Measurements from ENCODE around the gene KLHL6.
"Not testable (repeated sequence)": the region's sequence is repeated elsewhere in the genome, so short reads cannot be mapped to it uniquely, and the experiment has no call there.

KLHL6 gene

DNA sequence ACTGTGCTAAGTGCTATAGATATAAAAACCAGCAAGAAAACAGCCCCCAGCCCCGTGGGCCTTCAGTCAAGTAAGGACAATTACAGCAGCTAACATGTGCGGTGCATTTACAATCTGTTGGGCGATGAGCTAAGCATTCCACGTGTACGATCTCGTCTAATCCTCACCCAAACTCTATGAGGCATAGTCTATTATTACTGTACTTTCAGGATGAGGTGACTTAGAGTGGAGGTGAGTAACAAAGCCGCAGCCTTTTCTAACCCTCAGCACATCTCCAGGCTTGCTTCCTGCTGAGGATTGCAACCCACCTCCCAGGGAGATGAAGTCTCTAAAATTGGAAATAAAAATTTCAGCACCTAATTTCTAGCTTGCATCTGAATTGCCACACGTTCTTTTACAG lies 73.9 kb downstream of the KLHL6 start:
- no peaks in the 10 kb centered on the region for H3K36me3 Mint-ChIP-seq (ENCODE audit: low read depth)
- H3K4me3 Mint-ChIP-seq: no peak overlapping the region
- H3K27ac Mint-ChIP-seq: no peak overlapping the region
- no peaks in the 10 kb centered on the region for H3K9me3 Mint-ChIP-seq
- peaks cover 5% of the 10 kb centered on the region for H3K27me3 Mint-ChIP-seq (ENCODE audit: low read depth)
- peaks cover 25% of the 10 kb centered on the region for H3K4me1 Mint-ChIP-seq
- TF ChIP-seq, protein P1, sequence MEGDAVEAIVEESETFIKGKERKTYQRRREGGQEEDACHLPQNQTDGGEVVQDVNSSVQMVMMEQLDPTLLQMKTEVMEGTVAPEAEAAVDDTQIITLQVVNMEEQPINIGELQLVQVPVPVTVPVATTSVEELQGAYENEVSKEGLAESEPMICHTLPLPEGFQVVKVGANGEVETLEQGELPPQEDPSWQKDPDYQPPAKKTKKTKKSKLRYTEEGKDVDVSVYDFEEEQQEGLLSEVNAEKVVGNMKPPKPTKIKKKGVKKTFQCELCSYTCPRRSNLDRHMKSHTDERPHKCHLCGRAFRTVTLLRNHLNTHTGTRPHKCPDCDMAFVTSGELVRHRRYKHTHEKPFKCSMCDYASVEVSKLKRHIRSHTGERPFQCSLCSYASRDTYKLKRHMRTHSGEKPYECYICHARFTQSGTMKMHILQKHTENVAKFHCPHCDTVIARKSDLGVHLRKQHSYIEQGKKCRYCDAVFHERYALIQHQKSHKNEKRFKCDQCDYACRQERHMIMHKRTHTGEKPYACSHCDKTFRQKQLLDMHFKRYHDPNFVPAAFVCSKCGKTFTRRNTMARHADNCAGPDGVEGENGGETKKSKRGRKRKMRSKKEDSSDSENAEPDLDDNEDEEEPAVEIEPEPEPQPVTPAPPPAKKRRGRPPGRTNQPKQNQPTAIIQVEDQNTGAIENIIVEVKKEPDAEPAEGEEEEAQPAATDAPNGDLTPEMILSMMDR (IDR thresholded peaks at IDR 0.05; ENCODE audit: unreplicated experiment in 3 of 3): no peak

DNA sequence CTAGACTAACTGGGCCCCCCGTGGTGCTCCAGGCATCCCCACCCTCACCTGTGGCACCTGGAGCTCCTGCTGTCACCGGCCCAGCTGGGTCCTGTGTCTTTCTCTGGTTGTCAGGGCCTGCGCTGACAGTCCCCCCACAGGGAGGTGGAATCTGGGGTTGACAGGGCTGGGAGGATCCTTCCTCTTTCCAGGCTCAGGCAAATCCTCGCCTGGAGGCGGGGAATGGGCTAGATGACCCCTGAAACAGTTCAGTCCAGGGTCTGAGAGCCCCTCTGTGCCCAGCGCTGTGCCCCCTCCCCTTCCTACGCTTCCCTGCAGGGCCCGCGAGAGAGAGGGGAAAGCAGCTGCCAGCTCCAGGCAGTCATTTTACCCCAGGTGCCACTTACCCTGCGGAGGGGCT lies 77.0 kb downstream of the KLHL6 start:
- no peak overlapping the region for H3K4me3 Mint-ChIP-seq
- H3K4me1 Mint-ChIP-seq: peaks cover 12% of the 10 kb centered on the region
- TF ChIP-seq, protein P1 (IDR thresholded peaks at IDR 0.05; ENCODE audit: unreplicated experiment in 3 of 3): no peak
- no peaks in the 10 kb centered on the region for H3K36me3 Mint-ChIP-seq (ENCODE audit: low read depth)
- H3K9me3 Mint-ChIP-seq: no peaks in the 10 kb centered on the region
- no peak overlapping the region for H3K27ac Mint-ChIP-seq
- peaks cover 5% of the 10 kb centered on the region for H3K27me3 Mint-ChIP-seq (ENCODE audit: low read depth)

DNA sequence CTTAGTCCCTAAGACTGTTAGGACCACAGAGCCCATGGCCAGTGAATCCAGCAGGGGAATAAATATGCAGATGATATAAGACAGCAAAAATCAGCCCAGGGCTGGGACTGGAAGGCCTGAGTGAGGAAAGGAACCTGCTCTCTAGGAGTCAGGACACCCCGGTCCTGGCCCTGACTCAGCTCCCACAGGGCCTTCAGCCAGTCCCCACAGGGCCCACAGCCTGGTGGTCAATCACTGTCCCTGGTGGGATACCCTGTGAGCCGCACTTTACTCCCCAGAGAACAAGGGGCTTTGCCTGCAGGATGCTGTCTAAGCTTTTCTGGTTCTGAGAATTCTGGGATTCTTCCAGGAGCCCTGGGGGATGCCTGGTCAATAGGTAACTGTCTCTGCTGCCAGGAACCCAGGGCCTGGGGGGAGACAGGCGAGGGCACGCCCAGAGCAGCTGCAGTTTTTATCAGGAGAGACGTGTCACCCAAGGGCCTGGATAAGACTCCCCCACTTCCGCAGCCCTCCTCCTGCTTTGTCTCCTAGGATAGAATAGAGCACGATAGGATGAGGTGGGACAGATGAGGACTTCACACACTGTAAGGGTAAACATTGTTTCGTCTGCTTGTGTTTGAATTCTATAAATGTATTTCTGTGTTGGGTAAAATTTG lies 77.6 kb downstream of the KLHL6 start:
- Mint-ChIP-seq H3K36me3 (ENCODE audit: low read depth) (no peaks in the 10 kb centered on the region), H3K27ac (no peak overlapping the region), H3K9me3 (no peaks in the 10 kb centered on the region), H3K4me1 (peaks cover 7% of the 10 kb centered on the region), H3K4me3 (no peak overlapping the region), H3K27me3 (ENCODE audit: low read depth) (peaks cover 5% of the 10 kb centered on the region)
- TF ChIP-seq, protein P1 (IDR thresholded peaks at IDR 0.05; ENCODE audit: unreplicated experiment in 3 of 3): no peak

DNA sequence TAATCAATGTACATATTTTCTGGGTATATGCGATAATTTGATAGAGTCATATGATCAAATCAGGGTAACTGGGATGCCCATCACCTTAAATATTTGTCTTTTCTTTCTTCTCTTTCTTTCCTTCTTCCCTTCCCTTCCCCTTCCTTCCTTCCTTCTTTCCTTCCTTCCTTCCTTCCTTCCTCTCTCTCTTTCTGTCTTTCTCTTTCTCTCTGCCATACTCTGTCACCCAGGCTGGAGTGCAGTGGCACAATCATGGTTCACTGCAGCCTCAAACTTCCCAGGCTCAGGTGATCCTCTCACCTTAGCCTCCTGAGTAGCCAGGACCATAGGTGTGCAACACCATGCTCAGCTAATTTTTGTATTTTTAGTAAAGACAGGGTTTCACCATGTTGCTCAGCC lies 79.7 kb downstream of the KLHL6 start:
- not testable (repeated sequence) for H3K9me3 Mint-ChIP-seq; H3K27ac Mint-ChIP-seq; H3K4me3 Mint-ChIP-seq; H3K4me1 Mint-ChIP-seq; H3K36me3 Mint-ChIP-seq (ENCODE audit: low read depth); H3K27me3 Mint-ChIP-seq (ENCODE audit: low read depth)

DNA sequence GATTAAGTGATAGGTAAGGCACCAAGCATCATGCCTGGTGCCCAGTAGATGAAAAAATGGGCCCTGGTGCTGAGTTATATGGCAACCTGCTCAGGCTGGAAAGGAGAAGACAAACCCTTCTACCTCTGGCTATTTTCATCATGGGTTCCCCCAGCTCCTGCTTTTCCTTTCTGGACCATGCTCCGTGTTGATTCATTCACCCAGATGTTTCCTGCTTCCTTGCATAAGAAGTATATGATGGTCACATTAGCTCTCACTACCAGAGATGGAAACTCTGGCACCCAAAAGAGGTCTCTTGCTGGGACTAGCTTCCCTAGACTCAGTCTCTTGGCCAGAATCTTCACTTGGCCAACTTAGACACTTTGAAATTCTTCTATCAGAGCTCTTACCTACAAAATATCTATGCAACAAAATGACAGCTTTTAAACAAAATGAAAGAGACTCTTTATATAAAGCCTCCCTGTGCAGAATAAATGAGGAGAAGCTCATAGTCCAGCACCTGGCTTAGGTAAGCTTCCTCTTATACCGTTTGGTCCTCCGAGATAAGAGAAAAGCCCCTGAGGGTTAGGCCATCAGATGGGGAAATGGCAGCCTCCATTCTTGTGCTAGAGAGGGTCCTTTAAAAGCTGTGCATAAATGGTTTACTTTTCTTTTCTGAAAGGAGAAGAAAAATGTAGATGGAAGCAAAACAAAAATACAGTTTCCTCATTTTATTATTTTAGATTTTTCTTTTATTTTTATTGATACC lies 80.3 kb downstream of the KLHL6 start:
- Mint-ChIP-seq H3K9me3 (no peaks in the 10 kb centered on the region), H3K4me3 (no peak overlapping the region), H3K27me3 (ENCODE audit: low read depth) (no peaks in the 10 kb centered on the region), H3K36me3 (ENCODE audit: low read depth) (no peaks in the 10 kb centered on the region), H3K4me1 (peaks cover 7% of the 10 kb centered on the region), H3K27ac (no peak overlapping the region)
- TF ChIP-seq, protein P1 (IDR thresholded peaks at IDR 0.05; ENCODE audit: unreplicated experiment in 3 of 3): no peak

DNA sequence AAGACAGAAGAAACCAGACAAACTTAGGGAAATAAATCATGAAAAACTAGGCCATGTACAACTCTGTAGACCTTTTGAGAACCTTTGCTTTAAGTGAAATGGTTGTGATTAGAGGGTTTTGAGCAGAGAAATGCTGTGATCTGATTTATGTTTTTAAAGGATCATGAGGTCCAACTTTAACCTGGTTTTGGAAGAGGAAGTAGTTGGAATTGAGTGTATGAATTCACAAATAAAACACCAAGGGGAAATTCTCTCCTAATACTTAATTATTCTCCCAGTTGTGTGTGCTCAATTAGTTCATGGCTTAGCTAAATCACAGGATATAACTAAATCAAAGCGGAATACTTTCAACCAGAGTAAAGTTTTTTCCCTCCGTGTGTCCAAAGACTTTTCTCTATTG lies 81.5 kb downstream of the KLHL6 start:
- no peaks in the 10 kb centered on the region for H3K36me3 Mint-ChIP-seq (ENCODE audit: low read depth)
- TF ChIP-seq, protein P1 (IDR thresholded peaks at IDR 0.05; ENCODE audit: unreplicated experiment in 3 of 3): no peak
- H3K27ac Mint-ChIP-seq: peak overlapping the region in 1 of 3 experiments; percentile 2
- no peaks in the 10 kb centered on the region for H3K9me3 Mint-ChIP-seq
- no peaks in the 10 kb centered on the region for H3K4me1 Mint-ChIP-seq
- H3K4me3 Mint-ChIP-seq: no peak overlapping the region
- H3K27me3 Mint-ChIP-seq (ENCODE audit: low read depth): no peaks in the 10 kb centered on the region
